Measurements from ENCODE around the gene SDHAF2. TPM values are rescaled to one million over a fixed set of nuclear protein-coding genes. Genes with fewer than 3 reads are reported as not detected.
A peak's percentile ranks its signal among the peaks of the same experiment; 100 is the strongest.
"Not testable (repeated sequence)": the region's sequence is repeated elsewhere in the genome, so short reads cannot be mapped to it uniquely, and the experiment has no call there.

Gene SDHAF2
- 10 to 100 TPM; 32.0 to 34.3 TPM for total RNA-seq

DNA sequence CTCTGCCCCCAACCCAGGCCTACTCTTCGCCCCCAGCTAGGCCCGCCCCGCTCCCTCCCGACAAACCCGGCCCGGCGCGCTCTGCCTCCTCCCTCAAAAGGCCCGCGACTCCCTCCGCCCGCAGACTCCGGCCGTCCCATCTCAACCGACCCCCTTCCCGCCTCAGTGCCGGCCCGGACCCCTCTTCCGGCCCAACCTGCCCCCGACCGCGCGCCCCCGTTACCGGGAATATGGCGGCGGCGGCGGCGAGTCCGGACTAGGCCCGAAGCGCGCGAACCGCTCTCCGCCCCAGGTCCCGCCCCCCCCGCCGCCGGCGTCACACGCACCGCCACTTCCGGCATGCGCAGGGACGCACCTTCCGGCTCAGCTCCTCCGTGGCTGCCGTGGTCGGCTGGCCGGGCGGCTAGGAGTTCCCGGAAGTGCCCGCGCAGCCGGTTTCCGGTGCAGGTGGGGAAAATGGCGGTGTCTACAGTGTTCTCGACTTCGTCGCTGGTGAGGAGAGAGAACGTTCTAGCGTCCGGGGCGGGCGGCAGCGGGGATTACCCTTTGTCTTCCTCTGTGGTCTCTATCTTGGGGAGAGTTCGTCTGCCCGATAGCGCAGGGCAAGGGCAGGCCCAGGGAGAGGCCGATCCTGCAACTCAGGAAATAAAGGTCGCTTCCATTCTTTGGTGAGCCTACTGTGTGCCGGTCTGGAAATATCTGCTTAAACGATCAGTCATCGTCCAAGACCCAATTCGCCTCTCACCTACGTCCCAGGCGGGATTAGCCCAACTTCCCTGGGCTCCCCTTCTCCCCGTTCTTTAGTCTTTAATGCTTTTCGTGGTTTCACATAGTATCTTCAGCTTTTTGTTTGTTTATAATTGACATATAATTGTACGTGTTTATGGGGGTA lies at the start of gene SDHAF2, which contains the start of gene CPSF7:
SDHAF2 (plus strand) TSS at position 434 of the 892 bp plus-strand sequence; CDS start at position 457, 23 bp downstream.
CPSF7 (minus strand) TSS at position 285 of the 892 bp plus-strand sequence. CDS start 740 bp downstream, outside the sequence.
- peaks cover 42 to 59% of the 10 kb centered on the region in 2 donors for H3K36me3 Mint-ChIP-seq
- ATAC-seq: peak; percentile 95 to 96
- no peaks in the 10 kb centered on the region for H3K9me3 Mint-ChIP-seq

DNA sequence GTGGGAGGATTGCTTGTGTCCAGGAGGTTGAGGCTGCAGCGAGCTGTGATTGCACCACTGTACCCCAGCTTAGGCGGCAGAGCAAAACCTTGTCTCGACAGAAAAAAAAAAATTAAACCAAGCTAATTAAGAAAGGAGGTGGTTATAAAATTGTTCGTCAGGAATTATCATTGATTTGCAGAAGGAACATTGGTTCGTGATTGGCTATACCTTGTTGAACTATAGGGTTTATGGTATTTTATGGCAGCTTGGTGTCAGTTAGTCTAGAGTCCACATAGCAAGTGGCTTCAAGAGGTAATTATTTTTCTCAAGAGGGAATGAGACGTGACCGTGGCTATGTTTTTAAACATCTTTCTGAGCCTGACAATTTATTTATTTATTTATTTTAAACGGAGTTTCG lies 49.0 kb upstream of the SDHAF2 start:
- ATAC-seq (no peak), DNase-seq (ENCODE audit: low spot score in 2 of 2) (no peak)
- H3K27ac Mint-ChIP-seq: no peak overlapping the region
- peaks cover 0 to 7% of the 10 kb centered on the region in 2 donors for H3K36me3 Mint-ChIP-seq
- no peaks in the 10 kb centered on the region for H3K9me3 Mint-ChIP-seq

More for the DNA sequence above, at the start of gene SDHAF2, which contains the start of gene CPSF7:
- peak within 1 kb of the TSS; percentile 99 for H3K27ac Mint-ChIP-seq
- peak; percentile 96 to 98 for DNase-seq (ENCODE audit: low spot score in 2 of 2)

GRCh38 chr11:61383859-61384258 lies 46.1 kb upstream of the SDHAF2 start:
- H3K9me3 Mint-ChIP-seq; DNase-seq (ENCODE audit: low spot score in 2 of 2); ATAC-seq; H3K36me3 Mint-ChIP-seq; H3K27ac Mint-ChIP-seq: not testable (repeated sequence)

GRCh38 chr11:61384271-61385242 lies 45.4 kb upstream of the SDHAF2 start:
- ATAC-seq: no peak

DNA sequence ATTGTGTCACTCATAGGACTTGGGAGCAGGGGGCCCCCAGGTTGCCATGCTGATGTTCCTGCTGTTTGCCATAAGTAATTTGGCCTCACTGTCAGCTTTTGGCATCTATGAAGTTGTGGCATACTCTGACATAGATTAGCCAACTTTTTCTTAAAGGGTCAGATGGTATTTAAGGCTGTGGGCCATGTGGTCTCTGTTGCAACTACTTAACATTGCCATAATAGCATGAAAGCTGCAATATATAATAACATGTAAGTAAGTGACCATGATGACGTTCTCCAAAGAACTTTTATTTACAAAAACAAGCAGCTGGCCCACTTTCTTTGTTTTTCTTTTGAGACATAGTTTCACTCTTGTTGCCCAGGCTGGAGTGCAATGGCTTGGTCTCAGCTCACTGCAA lies 39.8 kb upstream of the SDHAF2 start:
- Mint-ChIP-seq H3K36me3 (peaks cover 8 to 10% of the 10 kb centered on the region in 2 donors), H3K9me3 (no peaks in the 10 kb centered on the region), H3K27ac (no peak overlapping the region)
- DNase-seq (ENCODE audit: low spot score in 2 of 2): no peak
- no peak for ATAC-seq

More at GRCh38 chr11:61384271-61385242, 45.4 kb upstream of the SDHAF2 start:
- Mint-ChIP-seq H3K9me3 (no peaks in the 10 kb centered on the region), H3K27ac (no peak overlapping the region), H3K36me3 (no peaks in the 10 kb centered on the region)
- no peak for DNase-seq (ENCODE audit: low spot score in 2 of 2)

DNA sequence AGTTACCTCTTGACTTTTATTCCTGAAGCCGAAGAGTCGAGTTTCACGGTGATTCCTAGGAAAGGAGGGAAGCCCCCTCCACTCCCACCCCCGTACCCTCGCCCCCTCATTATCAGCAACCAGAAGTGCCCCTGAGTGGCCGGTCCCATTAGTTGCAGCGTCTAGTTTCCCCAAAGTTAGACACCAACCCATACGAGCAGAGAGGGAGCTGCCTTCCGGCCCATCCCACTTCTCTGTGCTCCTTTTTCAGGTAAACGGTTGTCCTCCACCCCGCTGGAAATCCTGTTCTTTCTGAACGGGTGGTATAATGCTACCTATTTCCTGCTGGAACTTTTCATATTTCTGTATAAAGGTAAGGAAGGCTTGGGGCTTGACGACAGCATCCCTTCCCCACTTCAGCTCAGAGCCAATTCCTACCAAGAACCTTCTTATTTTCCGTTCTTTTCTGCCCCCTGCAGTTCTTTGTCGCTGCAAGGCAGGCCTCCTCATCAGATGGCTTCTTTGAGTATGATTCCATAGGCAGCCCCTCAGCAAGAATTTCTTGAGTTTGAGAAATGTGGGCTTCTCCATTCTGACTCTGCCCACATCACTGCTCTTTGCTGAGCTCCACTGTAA lies 36.8 kb upstream of the SDHAF2 start:
- peak overlapping the region; percentile 95 to 98 for H3K27ac Mint-ChIP-seq
- no peaks in the 10 kb centered on the region for H3K9me3 Mint-ChIP-seq
- ATAC-seq (peak in 1 of 2 donors; percentile 47), DNase-seq (ENCODE audit: low spot score in 2 of 2) (no peak)
- peaks cover 10 to 12% of the 10 kb centered on the region in 2 donors for H3K36me3 Mint-ChIP-seq

DNA sequence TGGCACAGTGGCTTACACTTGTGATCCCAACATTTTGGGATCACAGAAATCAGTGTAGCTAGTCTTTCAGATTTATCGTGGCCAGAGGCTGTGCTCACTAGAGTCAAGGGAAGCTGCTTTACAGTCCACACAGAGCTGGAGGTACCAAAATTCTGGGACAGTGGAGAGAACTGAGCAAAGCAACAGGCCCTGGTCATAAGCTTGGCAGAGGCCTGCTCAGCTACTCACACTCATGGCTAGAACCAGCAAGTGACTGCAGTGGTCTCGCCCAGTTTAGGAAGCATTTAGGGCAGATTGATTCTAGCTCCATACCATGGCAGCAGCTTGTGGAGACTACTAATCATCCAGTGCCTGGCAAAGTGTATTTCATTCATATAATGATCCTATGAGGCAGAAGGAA lies 28.8 kb upstream of the SDHAF2 start:
- no peak for DNase-seq (ENCODE audit: low spot score in 2 of 2)
- Mint-ChIP-seq H3K27ac (peak overlapping the region in 1 of 2 donors; percentile 42), H3K9me3 (no peaks in the 10 kb centered on the region), H3K36me3 (peaks cover 9 to 13% of the 10 kb centered on the region in 2 donors)
- ATAC-seq: no peak

DNA sequence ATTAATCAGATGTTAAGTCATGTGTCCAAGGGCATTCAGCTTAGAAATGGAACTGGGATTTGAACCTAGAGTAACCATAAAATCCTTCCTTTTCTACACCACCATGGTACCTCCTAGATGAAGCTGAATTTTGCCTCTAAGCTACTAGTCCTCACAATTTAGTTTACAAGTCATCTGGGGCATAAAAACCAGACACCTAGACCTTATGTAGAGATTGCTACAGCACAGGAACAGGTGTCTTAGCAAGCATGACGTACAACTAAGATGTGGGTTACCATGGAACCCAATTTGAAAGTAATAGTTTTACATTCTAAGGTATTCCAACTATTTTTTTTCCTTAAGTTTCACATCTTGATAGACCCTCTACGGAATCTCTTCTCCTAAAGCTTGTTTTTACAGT lies 28.4 kb upstream of the SDHAF2 start:
- Mint-ChIP-seq H3K36me3 (peaks cover 9 to 13% of the 10 kb centered on the region in 2 donors), H3K27ac (peak overlapping the region in 1 of 2 donors; percentile 42), H3K9me3 (no peaks in the 10 kb centered on the region)
- DNase-seq (ENCODE audit: low spot score in 2 of 2) (no peak), ATAC-seq (no peak)

DNA sequence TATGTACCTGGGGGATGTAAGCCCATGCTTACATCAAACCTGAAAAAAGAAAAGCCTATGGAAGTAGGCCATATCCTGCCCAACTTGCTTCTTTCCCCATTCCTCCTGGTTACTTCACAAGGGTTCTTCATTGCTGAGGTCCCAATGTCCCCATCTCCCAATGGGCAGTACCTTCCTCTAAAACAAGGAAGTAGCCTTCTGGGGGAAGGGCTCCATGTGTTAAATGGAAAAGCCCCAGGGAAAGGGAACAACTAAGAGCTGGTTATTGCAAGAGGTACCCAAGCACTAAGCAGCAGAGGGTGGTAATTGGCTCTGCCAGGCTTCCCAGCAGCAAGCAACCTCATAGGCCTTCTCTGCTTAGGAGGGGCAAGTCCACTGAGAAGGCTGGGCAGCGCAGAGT lies 26.3 kb upstream of the SDHAF2 start:
- H3K36me3 Mint-ChIP-seq: peaks cover 13 to 20% of the 10 kb centered on the region in 2 donors
- no peaks in the 10 kb centered on the region for H3K9me3 Mint-ChIP-seq
- no peak for ATAC-seq
- peak overlapping the region; percentile 31 to 92 for H3K27ac Mint-ChIP-seq
- DNase-seq (ENCODE audit: low spot score in 2 of 2): no peak

DNA sequence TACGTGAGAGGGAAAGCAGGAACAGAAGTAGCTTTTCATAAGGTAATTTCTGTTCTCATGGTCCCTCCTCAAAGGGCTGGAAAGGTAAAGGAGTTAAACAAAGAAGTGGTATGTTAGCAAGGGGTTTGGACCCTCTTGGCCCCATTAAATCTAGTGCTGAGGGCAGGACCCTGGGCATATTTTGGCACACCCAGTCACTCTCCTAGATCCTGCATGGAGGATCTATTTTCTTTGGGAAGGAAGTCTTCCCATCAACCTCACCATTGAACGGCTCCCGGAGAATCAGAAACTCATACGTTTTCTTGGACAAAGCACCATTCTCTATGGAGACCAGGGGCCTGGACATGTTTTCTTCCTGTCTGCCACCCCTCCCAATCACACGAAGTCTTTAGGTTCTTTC lies 25.8 kb upstream of the SDHAF2 start:
- no peak for DNase-seq (ENCODE audit: low spot score in 2 of 2)
- no peak for ATAC-seq
- H3K36me3 Mint-ChIP-seq: peaks cover 13 to 20% of the 10 kb centered on the region in 2 donors
- peak overlapping the region; percentile 31 to 92 for H3K27ac Mint-ChIP-seq
- no peaks in the 10 kb centered on the region for H3K9me3 Mint-ChIP-seq

DNA sequence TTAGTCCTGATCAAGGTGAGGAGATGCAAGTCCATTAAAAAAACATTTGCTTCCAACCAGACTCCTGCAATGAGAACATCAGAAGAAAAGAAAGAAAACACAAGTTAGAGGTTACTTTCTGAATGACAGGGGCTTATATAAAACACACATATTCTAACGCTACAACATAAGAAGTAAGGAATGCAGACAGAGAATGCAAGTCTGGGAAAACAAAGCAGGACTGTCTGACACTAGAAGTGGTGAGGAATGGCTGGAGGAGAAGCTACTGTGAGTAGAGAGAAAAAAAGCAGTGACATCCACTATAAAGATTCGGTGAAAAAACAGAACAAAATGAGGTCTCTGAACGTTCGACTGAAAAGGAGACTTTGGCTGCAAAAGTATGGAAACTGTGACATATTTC lies 25.3 kb upstream of the SDHAF2 start:
- H3K36me3 Mint-ChIP-seq: peaks cover 13 to 20% of the 10 kb centered on the region in 2 donors
- H3K9me3 Mint-ChIP-seq: no peaks in the 10 kb centered on the region
- ATAC-seq (peak in 1 of 2 donors; percentile 11), DNase-seq (ENCODE audit: low spot score in 2 of 2) (no peak)
- H3K27ac Mint-ChIP-seq: peak overlapping the region; percentile 31 to 92

GRCh38 chr11:61406067-61406466 lies 23.9 kb upstream of the SDHAF2 start:
- Mint-ChIP-seq H3K36me3 (peaks cover 16 to 24% of the 10 kb centered on the region in 2 donors), H3K9me3 (no peaks in the 10 kb centered on the region), H3K27ac (peak overlapping the region in 1 of 2 donors; percentile 81)
- DNase-seq (ENCODE audit: low spot score in 2 of 2) (no peak), ATAC-seq (no peak)

DNA sequence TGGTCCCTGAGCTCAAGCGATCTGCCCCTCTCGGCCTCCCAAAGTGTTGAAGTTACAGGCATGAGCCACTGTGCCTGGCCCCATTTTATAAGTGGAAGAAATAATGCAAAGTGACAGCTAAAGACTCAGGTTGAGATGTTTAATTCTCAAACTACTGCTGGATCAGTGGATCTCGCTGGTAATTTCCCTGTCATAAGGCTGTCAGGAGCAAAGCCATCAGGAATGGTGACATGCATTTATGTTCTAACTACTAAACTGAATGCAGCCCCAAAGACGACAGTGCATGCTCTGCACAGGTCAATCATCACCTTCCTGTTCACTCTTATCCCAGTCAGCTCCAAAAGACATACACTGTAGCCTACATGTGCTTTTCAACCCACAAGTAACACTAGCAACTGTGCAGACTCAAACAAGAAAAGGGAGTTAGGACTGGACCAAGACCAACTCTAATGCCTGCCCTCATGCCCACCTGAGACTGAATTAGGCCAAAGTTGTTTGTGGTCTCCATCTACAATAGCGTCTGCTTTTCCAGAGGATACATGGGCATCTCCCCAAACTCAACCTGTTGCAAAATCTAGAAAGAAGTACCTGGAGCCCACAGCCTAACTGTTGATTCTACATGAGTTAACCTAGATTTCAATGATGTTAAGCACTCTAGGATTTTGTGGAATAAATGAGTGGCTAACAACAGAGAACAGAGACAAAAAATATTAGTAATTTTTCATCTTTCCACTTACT lies 22.8 kb upstream of the SDHAF2 start:
- Mint-ChIP-seq H3K36me3 (peaks cover 24 to 34% of the 10 kb centered on the region in 2 donors), H3K9me3 (no peaks in the 10 kb centered on the region), H3K27ac (no peak overlapping the region)
- no peak for DNase-seq (ENCODE audit: low spot score in 2 of 2)
- ATAC-seq: no peak

GRCh38 chr11:61411589-61411988 lies 18.3 kb upstream of the SDHAF2 start:
- Mint-ChIP-seq H3K27ac (peak overlapping the region in 1 of 2 donors; percentile 75), H3K9me3 (no peaks in the 10 kb centered on the region), H3K36me3 (peaks cover 19 to 52% of the 10 kb centered on the region in 2 donors)
- ATAC-seq (no peak), DNase-seq (ENCODE audit: low spot score in 2 of 2) (no peak)

- Mint-ChIP-seq H3K9me3 (no peaks in the 10 kb centered on the region), H3K36me3 (peaks cover 23 to 46% of the 10 kb centered on the region in 2 donors), H3K27ac (peak overlapping the region in 1 of 2 donors; percentile 73)
- ATAC-seq (no peak), DNase-seq (ENCODE audit: low spot score in 2 of 2) (no peak)
Measured at GRCh38 chr11:61413496-61413895, 16.4 kb upstream of the SDHAF2 start.

All from activated naive CD4-positive, alpha-beta T cell treated with anti-CD3 and anti-CD28 coated beads, Interleukin-2, amount 50 U/mL, for 72 hours (primary cell).